Activated naive CD4-positive, alpha-beta T cell treated with anti-CD3 and anti-CD28 coated beads for 36 hours (primary cell): ENCODE measurements around the gene AKAP8. TPM values are rescaled to one million over a fixed set of nuclear protein-coding genes. Genes with fewer than 3 reads are reported as not detected.

ENCODE experiments used
- CTCF ChIA-PET: fragments of 350-600 bp; sonication (Branson Sonifier 250); formaldehyde crosslinking; loops from one replicate; lab custom pipeline; 2021; ENCODE audit warnings: antibody characterized with exemption; lab: Charles Lee
- DNase-seq: peaks from one replicate; pipeline ENCODE4 v3.0.0-alpha.2; 2020
- H3K27ac Mint-ChIP-seq: one replicate; pipeline ENCODE4 v1.8.0; 2021; ENCODE audit warnings: mild to moderate bottlenecking, mixed read lengths
- H3K27me3 Mint-ChIP-seq: one replicate; pipeline ENCODE4 v1.8.0; 2021; ENCODE audit warnings: low read depth, mixed read lengths
- H3K36me3 Mint-ChIP-seq: one replicate; pipeline ENCODE4 v1.8.0; 2021; ENCODE audit warnings: low read depth, mixed read lengths
- H3K4me1 Mint-ChIP-seq: one replicate; pipeline ENCODE4 v1.8.0; 2021; ENCODE audit warnings: low read depth, mixed read lengths
- H3K4me3 Mint-ChIP-seq: one replicate; pipeline ENCODE4 v1.8.0; 2021; ENCODE audit warnings: mild to moderate bottlenecking, moderate library complexity, mixed read lengths
- H3K9me3 Mint-ChIP-seq: one replicate; pipeline ENCODE4 v1.8.0; 2021; ENCODE audit warnings: mixed read lengths
- intact Hi-C: fragments of 100-400 bp; cut with micrococcal nuclease; formaldehyde crosslinking; loops from one replicate; pipeline ENCODE4 v1.15.1; 2023
- total RNA-seq, 2 experiments: library from RNA; stranded (reverse); gene quantifications; one replicate each; pipeline ENCODE4 v1.2.3, GENCODE V29; 2021

Gene AKAP8
- 10 to 100 TPM; 27.1 to 30.3 TPM for total RNA-seq

- Mint-ChIP-seq H3K4me1 (peaks cover 48% of the 10 kb centered on the region), H3K27me3 (no peaks in the 10 kb centered on the region), H3K4me3 (peak within 1 kb of the TSS; percentile 93), H3K9me3 (no peaks in the 10 kb centered on the region), H3K27ac (peak within 1 kb of the TSS; percentile 96), H3K36me3 (peaks cover 10% of the 10 kb centered on the region)
- CTCF ChIA-PET, result interaction anchor here (0.8 to 3.8 kb wide), 8 partner anchors 13 to 287 kb away, joined by 3 to 21 read pairs (median 3); partner anchors contain the start of gene AKAP8L
- DNase-seq, result peak; percentile 98
- intact Hi-C loops, result loop anchor here (1.0 to 10.0 kb wide), 10 partner anchors 40 to 687 kb away; partner anchors contain the start of genes BRD4, RASAL3 and ZNF333
Measured at GRCh38 chr19:15379083-15379998, at the start of gene AKAP8. AKAP8 (minus strand) TSS chr19:15379787; CDS start chr19:15379731, 56 bp downstream.

- peaks cover 3% of the 10 kb centered on the region for H3K9me3 Mint-ChIP-seq
Measured at GRCh38 chr19:15427991-15428471, 48.4 kb upstream of the AKAP8 start.

GRCh38 chr19:15427350-15427700 lies 47.7 kb upstream of the AKAP8 start:
- no peak for DNase-seq
- Mint-ChIP-seq H3K4me3 (no peak overlapping the region), H3K9me3 (peaks cover 3% of the 10 kb centered on the region), H3K27me3 (no peaks in the 10 kb centered on the region), H3K27ac (no peak overlapping the region), H3K4me1 (peaks cover 22% of the 10 kb centered on the region), H3K36me3 (peaks cover 47% of the 10 kb centered on the region)
- intact Hi-C loops, result no loop called here
- CTCF ChIA-PET, result no interaction called here

More at GRCh38 chr19:15427991-15428471, 48.4 kb upstream of the AKAP8 start:
- Mint-ChIP-seq H3K36me3 (peaks cover 40% of the 10 kb centered on the region), H3K4me3 (no peak overlapping the region), H3K27me3 (no peaks in the 10 kb centered on the region), H3K4me1 (peaks cover 23% of the 10 kb centered on the region), H3K27ac (no peak overlapping the region)
- CTCF ChIA-PET, result no interaction called here
- intact Hi-C loops, result no loop called here
- DNase-seq, result no peak

- Mint-ChIP-seq H3K9me3 (peaks cover 3% of the 10 kb centered on the region), H3K4me3 (no peak overlapping the region), H3K27ac (no peak overlapping the region), H3K4me1 (peaks cover 21% of the 10 kb centered on the region), H3K27me3 (no peaks in the 10 kb centered on the region), H3K36me3 (peaks cover 47% of the 10 kb centered on the region)
- intact Hi-C loops, result no loop called here
- CTCF ChIA-PET, result no interaction called here
- DNase-seq, result no peak
Measured at GRCh38 chr19:15426485-15427349, 47.1 kb upstream of the AKAP8 start.

- intact Hi-C loops, result no loop called here
- H3K36me3 Mint-ChIP-seq, result peaks cover 45% of the 10 kb centered on the region
- DNase-seq, result no peak
- H3K4me1 Mint-ChIP-seq, result peaks cover 8% of the 10 kb centered on the region
- peaks cover 3% of the 10 kb centered on the region for H3K9me3 Mint-ChIP-seq
- no peak overlapping the region for H3K4me3 Mint-ChIP-seq
- no peaks in the 10 kb centered on the region for H3K27me3 Mint-ChIP-seq
- no peak overlapping the region for H3K27ac Mint-ChIP-seq
- CTCF ChIA-PET, result no interaction called here
Measured at GRCh38 chr19:15425321-15425950, 45.8 kb upstream of the AKAP8 start.

- CTCF ChIA-PET, result no interaction called here
- H3K9me3 Mint-ChIP-seq, result peaks cover 3% of the 10 kb centered on the region
- H3K4me3 Mint-ChIP-seq, result no peak overlapping the region
- H3K27ac Mint-ChIP-seq, result no peak overlapping the region
- intact Hi-C loops, result no loop called here
- H3K27me3 Mint-ChIP-seq, result no peaks in the 10 kb centered on the region
- peaks cover 6% of the 10 kb centered on the region for H3K4me1 Mint-ChIP-seq
- H3K36me3 Mint-ChIP-seq, result peaks cover 43% of the 10 kb centered on the region
- DNase-seq, result no peak
Measured at GRCh38 chr19:15424692-15425272, 45.2 kb upstream of the AKAP8 start.

GRCh38 chr19:15424121-15424520 lies 44.5 kb upstream of the AKAP8 start:
- DNase-seq, result no peak
- peaks cover 3% of the 10 kb centered on the region for H3K9me3 Mint-ChIP-seq
- no peak overlapping the region for H3K4me3 Mint-ChIP-seq
- H3K36me3 Mint-ChIP-seq, result peaks cover 43% of the 10 kb centered on the region
- intact Hi-C loops, result no loop called here
- H3K27me3 Mint-ChIP-seq, result no peaks in the 10 kb centered on the region
- no peak overlapping the region for H3K27ac Mint-ChIP-seq
- H3K4me1 Mint-ChIP-seq, result peaks cover 12% of the 10 kb centered on the region
- CTCF ChIA-PET, result no interaction called here

GRCh38 chr19:15423130-15423529 lies 43.5 kb upstream of the AKAP8 start:
- intact Hi-C loops, result no loop called here
- Mint-ChIP-seq H3K27ac (no peak overlapping the region), H3K4me3 (no peak overlapping the region), H3K4me1 (peaks cover 12% of the 10 kb centered on the region), H3K9me3 (peaks cover 3% of the 10 kb centered on the region), H3K27me3 (no peaks in the 10 kb centered on the region), H3K36me3 (peaks cover 40% of the 10 kb centered on the region)
- CTCF ChIA-PET, result no interaction called here
- no peak for DNase-seq

GRCh38 chr19:15422296-15423075 lies 42.9 kb upstream of the AKAP8 start:
- intact Hi-C loops, result no loop called here
- CTCF ChIA-PET, result interaction anchor here (6.8 kb wide), 1 partner anchor 133 kb away, joined by 79 read pairs; no protein-coding TSS in a partner anchor
- Mint-ChIP-seq H3K9me3 (peaks cover 3% of the 10 kb centered on the region), H3K36me3 (peaks cover 37% of the 10 kb centered on the region), H3K4me3 (no peak overlapping the region), H3K27ac (no peak overlapping the region), H3K27me3 (no peaks in the 10 kb centered on the region), H3K4me1 (peaks cover 18% of the 10 kb centered on the region)
- DNase-seq, result no peak

- intact Hi-C loops, result no loop called here
- Mint-ChIP-seq H3K4me1 (peaks cover 23% of the 10 kb centered on the region), H3K27me3 (no peaks in the 10 kb centered on the region), H3K36me3 (peaks cover 31% of the 10 kb centered on the region), H3K9me3 (peaks cover 3% of the 10 kb centered on the region), H3K4me3 (no peak overlapping the region), H3K27ac (no peak overlapping the region)
- DNase-seq, result no peak
- CTCF ChIA-PET, result interaction anchor here (4.3 to 6.8 kb wide), 2 partner anchors 133 to 137 kb away, joined by 26 to 79 read pairs; no protein-coding TSS in a partner anchor
Measured at GRCh38 chr19:15421721-15422260, 42.2 kb upstream of the AKAP8 start.
